Left ventricle myocardium inferior (tissue), 1 donor: ENCODE measurements around the gene SKI. TPM values are rescaled to one million over a fixed set of nuclear protein-coding genes. Genes with fewer than 3 reads are reported as not detected.

Source experiments
- DNase-seq: peaks from one replicate; pipeline ENCODE4 v3.0.0-alpha.2; 2020
- H3K27ac ChIP-seq: fragments of 200-600 bp; replicated peaks from 2 replicates; pipeline ENCODE4 v1.8.0; 2021
- H3K27me3 ChIP-seq: fragments of 200-600 bp; 2 replicates; pipeline ENCODE4 v1.8.0; 2021; ENCODE audit warnings: low read depth
- H3K36me3 ChIP-seq: fragments of 200-600 bp; 2 replicates; pipeline ENCODE4 v1.8.0; 2021
- H3K4me1 ChIP-seq: fragments of 200-600 bp; 2 replicates; pipeline ENCODE4 v1.8.0; 2021
- H3K4me3 ChIP-seq: fragments of 200-600 bp; 2 replicates; pipeline ENCODE4 v1.8.0; 2021; ENCODE audit warnings: mild to moderate bottlenecking, moderate library complexity
- H3K9me3 ChIP-seq: fragments of 200-600 bp; replicated peaks from 2 replicates; pipeline ENCODE4 v1.8.0; 2021
- intact Hi-C: fragments of 100-400 bp; cut with micrococcal nuclease; formaldehyde crosslinking; loops from one replicate; pipeline ENCODE4 v1.11.0; 2022
- total RNA-seq: library from RNA; stranded (reverse); fragmentation: NEBNext Ultra II Directional; extraction: Animal tissue kit (Norgen Biotek cat#: 25700); gene quantifications from one replicate; pipeline ENCODE4 v1.2.1, GENCODE V29; 2021
- TF ChIP-seq, protein P1 (sequence below): fragments of 200-600 bp; IDR thresholded peaks from 2 replicates; pipeline ENCODE4 v1.8.0; 2021; ENCODE audit warnings: antibody characterized with exemption, mild to moderate bottlenecking, borderline replicate concordance
- donor health status: DM: no; HTN: yes; CAD: no; lungs with severe emphysema.

Gene SKI
- total RNA-seq, 1 donor from 2014 or later = 37.9 TPM

- Histone ChIP-seq H3K9me3 (no peaks in the 10 kb centered on the region), H3K27ac (peak overlapping the region; percentile 92), H3K36me3 (peaks cover 3% of the 10 kb centered on the region), H3K4me1 (peaks cover 79% of the 10 kb centered on the region), H3K4me3 (peak overlapping the region; percentile 84), H3K27me3 (no peaks in the 10 kb centered on the region)
- intact Hi-C loops = no loop called here
- TF ChIP-seq, protein P1, sequence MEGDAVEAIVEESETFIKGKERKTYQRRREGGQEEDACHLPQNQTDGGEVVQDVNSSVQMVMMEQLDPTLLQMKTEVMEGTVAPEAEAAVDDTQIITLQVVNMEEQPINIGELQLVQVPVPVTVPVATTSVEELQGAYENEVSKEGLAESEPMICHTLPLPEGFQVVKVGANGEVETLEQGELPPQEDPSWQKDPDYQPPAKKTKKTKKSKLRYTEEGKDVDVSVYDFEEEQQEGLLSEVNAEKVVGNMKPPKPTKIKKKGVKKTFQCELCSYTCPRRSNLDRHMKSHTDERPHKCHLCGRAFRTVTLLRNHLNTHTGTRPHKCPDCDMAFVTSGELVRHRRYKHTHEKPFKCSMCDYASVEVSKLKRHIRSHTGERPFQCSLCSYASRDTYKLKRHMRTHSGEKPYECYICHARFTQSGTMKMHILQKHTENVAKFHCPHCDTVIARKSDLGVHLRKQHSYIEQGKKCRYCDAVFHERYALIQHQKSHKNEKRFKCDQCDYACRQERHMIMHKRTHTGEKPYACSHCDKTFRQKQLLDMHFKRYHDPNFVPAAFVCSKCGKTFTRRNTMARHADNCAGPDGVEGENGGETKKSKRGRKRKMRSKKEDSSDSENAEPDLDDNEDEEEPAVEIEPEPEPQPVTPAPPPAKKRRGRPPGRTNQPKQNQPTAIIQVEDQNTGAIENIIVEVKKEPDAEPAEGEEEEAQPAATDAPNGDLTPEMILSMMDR = no peak
- DNase-seq = no peak
Measured at GRCh38 chr1:2313651-2314261, 85.6 kb downstream of the SKI start.

- Histone ChIP-seq H3K9me3 (no peaks in the 10 kb centered on the region), H3K27ac (peak overlapping the region; percentile 92), H3K36me3 (no peaks in the 10 kb centered on the region), H3K4me3 (peak overlapping the region; percentile 84), H3K4me1 (peaks cover 83% of the 10 kb centered on the region), H3K27me3 (no peaks in the 10 kb centered on the region)
- peak; percentile 72 for DNase-seq
- intact Hi-C loops = no loop called here
- TF ChIP-seq, protein P1 = no peak
Measured at GRCh38 chr1:2314273-2314802, 86.2 kb downstream of the SKI start.

GRCh38 chr1:2314803-2315673 is 86.9 kb downstream of the SKI start:
- Histone ChIP-seq H3K4me3 (peak overlapping the region; percentile 84), H3K4me1 (peaks cover 89% of the 10 kb centered on the region), H3K36me3 (no peaks in the 10 kb centered on the region), H3K27me3 (no peaks in the 10 kb centered on the region), H3K27ac (peak overlapping the region; percentile 92), H3K9me3 (no peaks in the 10 kb centered on the region)
- TF ChIP-seq, protein P1 = peak; percentile 96
- intact Hi-C loops = no loop called here
- DNase-seq = peak; percentile 75

DNA sequence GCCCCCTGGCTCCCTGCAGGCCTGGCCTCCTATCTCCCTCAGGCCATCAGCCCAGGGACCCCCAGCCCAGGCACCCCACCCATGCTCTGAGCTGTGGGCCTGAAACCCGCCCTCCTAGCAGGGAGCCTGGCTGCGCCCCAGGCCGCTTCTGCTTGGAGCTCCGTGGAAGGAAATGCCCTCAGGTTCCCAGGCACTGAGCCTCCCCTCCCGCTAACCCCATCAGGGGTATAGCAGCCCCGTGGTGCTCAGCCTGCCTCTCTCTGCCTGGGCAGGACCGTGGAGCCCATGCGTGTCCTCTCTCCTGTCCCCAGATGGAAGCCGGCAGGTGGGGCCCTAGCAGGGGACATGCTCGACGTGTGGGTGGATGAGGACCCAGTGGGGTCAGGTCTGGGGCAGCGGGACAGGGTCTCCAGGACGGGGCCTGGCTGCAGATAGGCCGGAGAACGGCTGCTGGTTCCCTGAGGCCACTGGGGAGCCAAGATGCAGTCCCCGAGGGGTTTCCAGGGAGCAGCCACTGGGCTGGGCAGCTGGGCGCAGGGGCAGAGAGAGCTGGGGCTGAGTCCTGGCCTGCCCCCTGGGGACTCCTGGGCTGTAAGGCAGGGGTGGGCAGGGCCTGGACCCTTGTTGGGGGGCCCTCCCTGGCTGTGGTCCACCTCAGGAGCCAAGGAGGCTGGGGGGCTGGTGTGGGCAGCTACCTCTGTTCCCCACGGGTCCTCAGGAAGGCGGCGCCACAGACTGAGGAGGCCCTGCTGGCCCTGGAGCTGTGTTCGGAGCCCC is 87.7 kb downstream of the SKI start:
- peak overlapping the region; percentile 84 for H3K4me3 ChIP-seq
- no peaks in the 10 kb centered on the region for H3K36me3 ChIP-seq
- no peaks in the 10 kb centered on the region for H3K9me3 ChIP-seq
- DNase-seq = no peak
- peaks cover 90% of the 10 kb centered on the region for H3K4me1 ChIP-seq
- peak overlapping the region; percentile 92 for H3K27ac ChIP-seq
- TF ChIP-seq, protein P1 = no peak
- intact Hi-C loops = no loop called here
- peaks cover 4% of the 10 kb centered on the region for H3K27me3 ChIP-seq

GRCh38 chr1:2316451-2316961 is 88.4 kb downstream of the SKI start:
- Histone ChIP-seq H3K4me1 (peaks cover 92% of the 10 kb centered on the region), H3K9me3 (no peaks in the 10 kb centered on the region), H3K27me3 (peaks cover 11% of the 10 kb centered on the region), H3K4me3 (no peak overlapping the region), H3K36me3 (no peaks in the 10 kb centered on the region), H3K27ac (peak overlapping the region; percentile 92)
- intact Hi-C loops = no loop called here
- TF ChIP-seq, protein P1 = no peak
- no peak for DNase-seq
